Measurements from ENCODE around the gene GOLGB1.
"Not testable (repeated sequence)": the region's sequence is repeated elsewhere in the genome, so short reads cannot be mapped to it uniquely, and the experiment has no call there.

Gene GOLGB1

GRCh38 chr3:121688747-121689146 lies 60.8 kb downstream of the GOLGB1 start:
- not testable (repeated sequence) for DNase-seq (ENCODE audit: low read depth in 2 of 2)

GRCh38 chr3:121681792-121682191 lies 67.7 kb downstream of the GOLGB1 start:
- DNase-seq (ENCODE audit: low read depth in 2 of 2), result no peak

DNA sequence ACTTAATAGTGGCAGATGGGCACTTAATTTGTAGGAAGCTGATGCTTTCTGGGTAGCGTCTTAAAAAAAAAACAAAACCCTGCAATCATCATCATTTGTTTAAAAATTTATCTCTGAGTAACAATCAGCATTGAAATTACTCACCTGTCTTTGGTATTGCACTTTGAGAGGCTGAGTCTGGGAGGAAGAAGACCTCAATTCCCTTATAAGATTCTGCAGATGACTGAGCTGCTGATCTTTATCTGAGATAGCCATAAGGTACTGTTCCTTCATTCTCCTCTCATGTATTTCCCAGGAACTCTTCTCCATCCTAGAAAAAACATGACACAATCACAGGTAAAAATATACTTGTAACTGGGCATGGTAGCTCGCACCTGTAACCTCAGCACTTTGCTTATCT lies 72.4 kb downstream of the GOLGB1 start:
- no peak for DNase-seq (ENCODE audit: low read depth in 2 of 2)

- no peak for DNase-seq (ENCODE audit: low read depth in 2 of 2)
Measured at GRCh38 chr3:121670676-121671075, 78.9 kb downstream of the GOLGB1 start.

DNA sequence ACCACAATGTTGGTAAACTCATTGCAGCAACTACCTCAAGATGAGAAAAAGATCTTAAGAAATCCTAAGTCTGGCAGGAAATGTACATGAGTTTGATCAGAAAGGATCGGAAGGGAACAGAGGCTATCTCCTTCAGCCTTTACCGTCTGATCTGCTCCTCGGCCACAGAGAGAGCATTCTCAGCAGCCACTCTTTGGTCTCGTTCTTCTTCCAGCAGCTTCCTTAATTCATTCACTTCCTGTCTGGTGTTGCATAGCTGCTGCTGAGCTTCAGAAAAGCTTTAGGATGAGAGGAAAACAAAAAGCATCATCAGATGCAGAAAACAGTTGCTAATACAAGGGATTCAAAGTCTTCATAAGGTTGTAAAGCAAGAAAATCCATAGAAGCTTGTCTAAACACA lies 82.2 kb downstream of the GOLGB1 start:
- no peak for DNase-seq (ENCODE audit: low read depth in 2 of 2)

- DNase-seq (ENCODE audit: low read depth in 2 of 2), result no peak
Measured at GRCh38 chr3:121665488-121665887, 84.1 kb downstream of the GOLGB1 start.

GRCh38 chr3:121663171-121663847 lies 86.2 kb downstream of the GOLGB1 start:
- no peak for DNase-seq (ENCODE audit: low read depth in 2 of 2)

- no peak for DNase-seq (ENCODE audit: low read depth in 2 of 2)
Measured at GRCh38 chr3:121662742-121663141, 86.8 kb downstream of the GOLGB1 start.

DNA sequence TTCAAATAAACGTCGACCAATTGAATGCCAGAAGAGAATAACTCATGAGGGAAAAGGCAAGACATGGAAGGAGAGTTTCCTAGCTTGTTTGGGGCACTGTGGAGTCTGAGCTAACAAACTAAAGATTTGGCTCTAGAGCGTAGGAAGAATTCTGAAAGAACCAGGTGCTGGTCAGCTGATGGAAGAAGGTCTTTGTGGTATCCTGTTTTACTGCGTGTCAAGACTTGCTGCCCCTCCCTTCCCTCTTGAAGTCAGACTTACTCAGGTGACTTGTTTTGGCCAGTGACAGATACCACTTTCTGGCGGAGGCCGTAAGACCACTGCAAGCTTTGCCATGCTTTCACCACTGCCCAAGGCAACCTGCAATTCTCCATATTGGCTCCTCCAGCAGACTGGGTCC lies 88.2 kb downstream of the GOLGB1 start:
- DNase-seq (ENCODE audit: low read depth in 2 of 2), result no peak

DNA sequence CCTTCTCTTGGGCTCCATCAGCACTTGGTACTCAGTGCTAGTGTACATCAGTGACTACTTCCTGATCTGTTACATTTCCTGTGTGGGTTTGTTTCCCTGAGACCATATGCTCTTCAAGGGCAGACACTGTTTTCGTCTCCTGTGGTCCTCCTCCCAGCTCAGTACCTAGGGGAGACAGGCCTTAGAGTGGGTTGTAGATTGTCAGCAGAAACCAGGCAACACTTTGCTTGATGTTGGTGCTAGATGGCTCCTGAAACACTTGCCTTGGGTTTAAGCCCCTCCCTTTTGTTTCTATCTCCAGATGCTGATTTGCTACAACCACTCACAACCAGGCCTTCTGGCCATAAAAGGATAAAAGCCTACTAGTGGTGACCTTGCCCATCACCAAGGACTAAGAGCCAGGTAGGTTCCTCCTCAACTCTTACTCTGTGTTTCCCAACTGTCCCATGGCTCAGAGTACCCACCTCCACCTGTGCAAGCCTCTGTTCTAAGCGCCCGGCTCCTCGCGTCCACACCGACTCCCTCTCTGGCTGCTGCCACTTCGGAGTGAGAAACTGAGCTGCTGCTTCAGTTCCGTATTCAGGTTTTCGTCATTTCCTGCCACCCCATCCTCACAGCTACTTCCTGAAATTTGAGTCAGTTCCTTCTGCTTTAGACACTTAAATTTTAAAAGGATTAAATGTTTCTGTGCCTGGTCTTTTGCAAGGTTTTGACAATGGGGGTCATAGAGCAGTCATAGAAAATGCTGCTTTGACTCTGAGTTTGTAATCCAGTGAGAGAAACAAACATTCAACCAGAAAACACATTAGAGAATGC lies 89.0 kb downstream of the GOLGB1 start, which contains the start of gene HCLS1:
Gene HCLS1, minus strand, starts transcription at position 548 of the 816 bp plus-strand sequence. CDS start 2,556 bp downstream, outside the sequence.
- DNase-seq (ENCODE audit: low read depth in 2 of 2), result peak; percentile 52 to 72

DNA sequence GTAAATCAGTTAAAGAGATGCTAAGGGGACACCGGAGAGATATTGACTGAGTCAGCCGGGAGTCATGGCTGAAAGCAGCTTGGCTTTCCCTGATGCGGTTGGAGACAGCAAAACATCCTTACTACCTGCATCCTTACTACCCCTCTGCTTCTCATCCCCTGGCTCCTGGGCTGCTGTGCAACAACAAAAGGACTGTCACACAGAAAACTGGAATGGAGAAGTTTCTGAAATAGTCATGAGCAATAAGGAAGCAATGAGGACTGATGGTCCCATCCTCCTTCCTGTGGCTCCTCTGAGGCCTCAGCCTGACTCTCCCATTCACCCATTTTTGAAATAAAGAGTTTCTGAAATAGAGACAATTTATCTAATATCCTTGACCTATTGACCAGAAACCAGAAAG lies 90.0 kb downstream of the GOLGB1 start:
- DNase-seq (ENCODE audit: low read depth in 2 of 2), result no peak

DNA sequence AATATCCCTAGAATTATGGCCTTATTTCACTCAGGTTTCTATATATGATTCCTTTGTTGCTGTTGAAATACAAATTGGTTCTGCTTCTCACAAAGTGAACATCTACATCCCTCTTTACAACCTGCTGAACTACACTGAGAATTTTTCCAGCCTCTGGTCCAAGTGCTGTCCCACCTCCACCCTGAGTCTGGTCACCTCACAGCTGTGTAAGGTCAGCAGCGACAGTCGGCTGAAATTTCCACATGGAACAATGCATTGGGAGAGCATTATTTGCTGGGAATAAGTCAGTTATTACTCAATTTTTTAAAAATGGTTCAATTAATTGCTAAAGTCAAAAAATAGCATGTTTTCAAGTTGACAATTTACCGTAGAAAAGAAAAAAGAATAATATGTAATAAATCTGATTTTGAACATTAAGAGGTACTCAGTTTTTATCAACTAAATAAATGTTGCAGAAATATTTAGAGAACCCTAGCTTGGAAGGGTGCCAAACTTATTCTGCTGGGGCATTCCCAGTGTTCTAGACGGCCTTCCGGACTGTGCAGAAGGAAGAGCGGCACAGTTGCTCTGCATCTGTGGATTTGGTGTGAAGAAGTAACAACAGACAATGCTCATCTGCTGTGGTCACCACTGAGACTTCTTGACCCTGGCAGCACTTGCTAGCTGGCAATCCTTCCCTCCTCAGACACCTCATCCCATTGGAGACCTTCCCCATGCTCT lies 90.7 kb downstream of the GOLGB1 start:
- DNase-seq (ENCODE audit: low read depth in 2 of 2), result no peak

GRCh38 chr3:121654493-121655385 lies 94.8 kb downstream of the GOLGB1 start:
- no peak for DNase-seq (ENCODE audit: low read depth in 2 of 2)

- no peak for DNase-seq (ENCODE audit: low read depth in 2 of 2)
Measured at GRCh38 chr3:121651684-121652083, 97.9 kb downstream of the GOLGB1 start.

GRCh38 chr3:121649645-121650044 lies 99.9 kb downstream of the GOLGB1 start:
- no peak for DNase-seq (ENCODE audit: low read depth in 2 of 2)

- no peak for DNase-seq (ENCODE audit: low read depth in 2 of 2)
Measured at GRCh38 chr3:121648219-121648958, 101.2 kb downstream of the GOLGB1 start.

DNA sequence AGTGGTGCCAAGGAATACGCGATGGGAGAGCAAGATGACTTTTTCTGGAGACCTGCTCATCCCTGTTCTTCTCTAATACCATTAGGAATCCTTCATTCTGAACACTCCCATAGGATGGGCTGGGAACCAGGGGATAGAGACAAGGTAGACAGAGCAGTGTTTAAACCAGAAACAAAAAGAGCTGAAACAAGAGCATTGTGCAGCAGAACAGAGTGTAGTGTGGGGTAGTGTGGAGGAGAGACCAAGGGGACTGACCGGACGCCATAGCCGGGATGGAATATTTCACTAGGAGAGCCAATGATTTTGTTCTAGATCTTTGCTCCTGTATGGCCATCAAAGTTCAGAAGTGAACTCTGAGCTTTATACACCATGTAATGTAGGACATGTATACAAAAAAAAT lies 104.5 kb downstream of the GOLGB1 start:
- no peak for DNase-seq (ENCODE audit: low read depth in 2 of 2)

DNA sequence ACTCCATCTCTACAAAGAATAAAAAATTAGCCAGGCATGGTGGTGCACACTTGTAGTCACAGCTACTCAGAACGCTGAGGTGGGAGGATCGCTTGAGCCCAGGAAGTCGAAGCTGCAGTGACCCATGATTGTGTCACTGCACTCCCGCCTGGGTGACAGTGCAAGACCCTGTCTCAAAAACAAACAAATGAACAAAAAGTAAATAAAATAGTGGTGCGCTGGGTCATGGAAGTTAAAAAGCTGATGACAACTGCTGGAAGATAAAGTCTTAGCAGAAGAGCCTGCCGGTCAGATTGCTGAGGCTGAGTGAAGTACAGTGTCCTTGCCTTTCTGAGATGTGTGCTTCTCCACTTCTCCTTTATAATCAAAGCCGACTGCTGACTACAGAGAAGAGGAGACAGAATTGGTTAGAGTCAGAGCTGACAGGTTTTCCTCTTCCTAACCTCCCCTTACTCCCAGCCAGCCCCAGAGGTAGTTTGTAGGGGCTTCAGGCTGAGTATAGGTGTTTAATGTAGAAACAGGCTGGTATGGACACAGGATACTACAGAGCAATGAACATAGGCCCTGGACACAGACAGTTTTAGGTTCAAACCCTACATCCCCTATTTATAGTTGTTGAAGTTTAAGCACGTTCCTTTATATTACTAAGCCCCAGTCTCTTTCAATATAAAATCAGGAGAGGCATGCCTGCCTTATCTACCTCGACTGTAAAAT lies 106.8 kb downstream of the GOLGB1 start:
- DNase-seq (ENCODE audit: low read depth in 2 of 2), result no peak

- no peak for DNase-seq (ENCODE audit: low read depth in 2 of 2)
Measured at GRCh38 chr3:121641127-121641526, 108.4 kb downstream of the GOLGB1 start.

DNA sequence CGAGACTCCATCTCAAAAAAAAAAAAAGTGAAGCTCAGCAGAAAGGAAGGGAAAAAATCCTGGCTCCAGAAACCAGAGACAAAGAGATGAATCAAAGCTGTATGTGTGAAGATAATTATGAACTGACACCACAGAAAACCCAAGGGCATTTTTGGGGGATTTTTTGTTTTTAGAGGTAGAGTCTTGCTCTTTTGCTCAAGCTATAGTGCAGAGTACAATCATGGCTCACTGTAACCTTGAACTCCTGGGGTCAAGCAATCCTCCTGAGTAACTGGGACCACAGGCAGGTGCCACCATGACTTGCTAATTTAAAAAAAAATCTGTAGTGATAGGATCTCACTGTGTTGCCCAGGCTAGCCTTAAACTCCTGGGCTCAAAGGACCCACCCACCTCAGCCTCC lies 111.6 kb downstream of the GOLGB1 start:
- DNase-seq (ENCODE audit: low read depth in 2 of 2), result no peak
